IPS-20b (cell line): Measurements from ENCODE around the gene MAOB.

Experiments
- H3K27ac ChIP-seq: one replicate; pipeline ENCODE4 v1.5.1; 2013; ENCODE audit warnings: low read length
- H3K27me3 ChIP-seq: 2 replicates; pipeline ENCODE4 v1.6.1; 2013; ENCODE audit warnings: mild to moderate bottlenecking, low read length, inconsistent platforms; ENCODE audit not compliant: insufficient read depth
- H3K36me3 ChIP-seq: 2 replicates; pipeline ENCODE4 v1.6.1; 2013; ENCODE audit warnings: low read depth, mild to moderate bottlenecking, inconsistent platforms, low read length, moderate library complexity; ENCODE audit not compliant: insufficient read depth
- H3K4me1 ChIP-seq: 2 replicates; pipeline ENCODE4 v1.6.1; 2013; ENCODE audit warnings: mild to moderate bottlenecking, control low read depth, inconsistent platforms, low read length, moderate library complexity; ENCODE audit not compliant: insufficient read depth
- H3K4me3 ChIP-seq: 2 replicates; pipeline ENCODE4 v1.5.1; 2013; ENCODE audit warnings: mild to moderate bottlenecking, low read length, inconsistent platforms
- H3K9ac ChIP-seq: 2 replicates; pipeline ENCODE4 v1.6.1; 2013; ENCODE audit warnings: low read depth, mild to moderate bottlenecking, inconsistent platforms, low read length, moderate library complexity
- H3K9me3 ChIP-seq: 2 replicates; pipeline ENCODE4 v1.6.1; 2013; ENCODE audit warnings: mild to moderate bottlenecking, low read depth, low read length, inconsistent platforms; ENCODE audit not compliant: insufficient read depth

MAOB gene

GRCh38 chrX:43813898-43814297 lies 68.4 kb downstream of the MAOB start:
- H3K4me1 ChIP-seq = no peaks in the 10 kb centered on the region
- no peak overlapping the region for H3K9ac ChIP-seq
- no peaks in the 10 kb centered on the region for H3K9me3 ChIP-seq
- no peak overlapping the region for H3K27ac ChIP-seq
- no peak overlapping the region for H3K4me3 ChIP-seq
- H3K27me3 ChIP-seq = no peaks in the 10 kb centered on the region
- H3K36me3 ChIP-seq = no peaks in the 10 kb centered on the region

- H3K4me3 ChIP-seq = no peak overlapping the region
- H3K9me3 ChIP-seq = no peaks in the 10 kb centered on the region
- H3K36me3 ChIP-seq = no peaks in the 10 kb centered on the region
- no peak overlapping the region for H3K27ac ChIP-seq
- no peak overlapping the region for H3K9ac ChIP-seq
- H3K27me3 ChIP-seq = no peaks in the 10 kb centered on the region
- no peaks in the 10 kb centered on the region for H3K4me1 ChIP-seq
Measured at GRCh38 chrX:43813319-43813718, 68.9 kb downstream of the MAOB start.

- no peaks in the 10 kb centered on the region for H3K27me3 ChIP-seq
- no peak overlapping the region for H3K4me3 ChIP-seq
- no peaks in the 10 kb centered on the region for H3K36me3 ChIP-seq
- no peaks in the 10 kb centered on the region for H3K4me1 ChIP-seq
- no peak overlapping the region for H3K9ac ChIP-seq
- no peaks in the 10 kb centered on the region for H3K9me3 ChIP-seq
- H3K27ac ChIP-seq = no peak overlapping the region
Measured at GRCh38 chrX:43809463-43809862, 72.8 kb downstream of the MAOB start.

- Histone ChIP-seq H3K36me3 (no peaks in the 10 kb centered on the region), H3K9ac (no peak overlapping the region), H3K4me3 (no peak overlapping the region), H3K27me3 (no peaks in the 10 kb centered on the region), H3K9me3 (no peaks in the 10 kb centered on the region), H3K4me1 (no peaks in the 10 kb centered on the region), H3K27ac (no peak overlapping the region)
Measured at GRCh38 chrX:43808231-43808630, 74.0 kb downstream of the MAOB start.

- Histone ChIP-seq H3K36me3 (no peaks in the 10 kb centered on the region), H3K27ac (no peak overlapping the region), H3K4me1 (no peaks in the 10 kb centered on the region), H3K9ac (no peak overlapping the region), H3K4me3 (no peak overlapping the region), H3K27me3 (no peaks in the 10 kb centered on the region), H3K9me3 (no peaks in the 10 kb centered on the region)
Measured at GRCh38 chrX:43805579-43805978, 76.7 kb downstream of the MAOB start.

GRCh38 chrX:43804021-43804420 lies 78.2 kb downstream of the MAOB start:
- Histone ChIP-seq H3K4me1 (no peaks in the 10 kb centered on the region), H3K27me3 (no peaks in the 10 kb centered on the region), H3K9ac (no peak overlapping the region), H3K36me3 (no peaks in the 10 kb centered on the region), H3K9me3 (no peaks in the 10 kb centered on the region), H3K4me3 (no peak overlapping the region), H3K27ac (no peak overlapping the region)

GRCh38 chrX:43785930-43786591 lies 96.2 kb downstream of the MAOB start:
- Histone ChIP-seq H3K4me3 (no peak overlapping the region), H3K4me1 (no peaks in the 10 kb centered on the region), H3K9ac (no peak overlapping the region), H3K27ac (no peak overlapping the region), H3K36me3 (no peaks in the 10 kb centered on the region), H3K27me3 (no peaks in the 10 kb centered on the region), H3K9me3 (no peaks in the 10 kb centered on the region)

- no peaks in the 10 kb centered on the region for H3K4me1 ChIP-seq
- H3K27me3 ChIP-seq = no peaks in the 10 kb centered on the region
- no peak overlapping the region for H3K27ac ChIP-seq
- H3K4me3 ChIP-seq = no peak overlapping the region
- no peaks in the 10 kb centered on the region for H3K9me3 ChIP-seq
- H3K36me3 ChIP-seq = no peaks in the 10 kb centered on the region
- no peak overlapping the region for H3K9ac ChIP-seq
Measured at GRCh38 chrX:43758044-43758443, 124.2 kb downstream of the MAOB start.

GRCh38 chrX:43756076-43756475 lies 126.2 kb downstream of the MAOB start:
- H3K4me1 ChIP-seq = no peaks in the 10 kb centered on the region
- no peak overlapping the region for H3K9ac ChIP-seq
- no peaks in the 10 kb centered on the region for H3K27me3 ChIP-seq
- H3K27ac ChIP-seq = no peak overlapping the region
- no peak overlapping the region for H3K4me3 ChIP-seq
- H3K9me3 ChIP-seq = no peaks in the 10 kb centered on the region
- no peaks in the 10 kb centered on the region for H3K36me3 ChIP-seq

- Histone ChIP-seq H3K4me1 (no peaks in the 10 kb centered on the region), H3K4me3 (no peak overlapping the region), H3K27me3 (no peaks in the 10 kb centered on the region), H3K27ac (no peak overlapping the region), H3K9ac (no peak overlapping the region), H3K36me3 (no peaks in the 10 kb centered on the region), H3K9me3 (no peaks in the 10 kb centered on the region)
Measured at GRCh38 chrX:43753637-43754036, 128.6 kb downstream of the MAOB start.

GRCh38 chrX:43750248-43750676 lies 132.0 kb downstream of the MAOB start:
- no peak overlapping the region for H3K9ac ChIP-seq
- H3K4me1 ChIP-seq = no peaks in the 10 kb centered on the region
- H3K27me3 ChIP-seq = no peaks in the 10 kb centered on the region
- no peak overlapping the region for H3K27ac ChIP-seq
- H3K4me3 ChIP-seq = no peak overlapping the region
- H3K9me3 ChIP-seq = no peaks in the 10 kb centered on the region
- no peaks in the 10 kb centered on the region for H3K36me3 ChIP-seq

- no peak overlapping the region for H3K4me3 ChIP-seq
- H3K4me1 ChIP-seq = no peaks in the 10 kb centered on the region
- H3K36me3 ChIP-seq = no peaks in the 10 kb centered on the region
- no peak overlapping the region for H3K27ac ChIP-seq
- H3K27me3 ChIP-seq = no peaks in the 10 kb centered on the region
- H3K9me3 ChIP-seq = no peaks in the 10 kb centered on the region
- H3K9ac ChIP-seq = no peak overlapping the region
Measured at GRCh38 chrX:43747476-43747875, 134.8 kb downstream of the MAOB start.
